NCI-H526 (cell line): ENCODE results near the gene DIPK1B.

Experiments used
- DNase-seq, 2 experiments: peaks; one replicate each; lab custom pipeline; 2025; lab: John Stamatoyannopoulos, UW

The DIPK1B gene

DNA sequence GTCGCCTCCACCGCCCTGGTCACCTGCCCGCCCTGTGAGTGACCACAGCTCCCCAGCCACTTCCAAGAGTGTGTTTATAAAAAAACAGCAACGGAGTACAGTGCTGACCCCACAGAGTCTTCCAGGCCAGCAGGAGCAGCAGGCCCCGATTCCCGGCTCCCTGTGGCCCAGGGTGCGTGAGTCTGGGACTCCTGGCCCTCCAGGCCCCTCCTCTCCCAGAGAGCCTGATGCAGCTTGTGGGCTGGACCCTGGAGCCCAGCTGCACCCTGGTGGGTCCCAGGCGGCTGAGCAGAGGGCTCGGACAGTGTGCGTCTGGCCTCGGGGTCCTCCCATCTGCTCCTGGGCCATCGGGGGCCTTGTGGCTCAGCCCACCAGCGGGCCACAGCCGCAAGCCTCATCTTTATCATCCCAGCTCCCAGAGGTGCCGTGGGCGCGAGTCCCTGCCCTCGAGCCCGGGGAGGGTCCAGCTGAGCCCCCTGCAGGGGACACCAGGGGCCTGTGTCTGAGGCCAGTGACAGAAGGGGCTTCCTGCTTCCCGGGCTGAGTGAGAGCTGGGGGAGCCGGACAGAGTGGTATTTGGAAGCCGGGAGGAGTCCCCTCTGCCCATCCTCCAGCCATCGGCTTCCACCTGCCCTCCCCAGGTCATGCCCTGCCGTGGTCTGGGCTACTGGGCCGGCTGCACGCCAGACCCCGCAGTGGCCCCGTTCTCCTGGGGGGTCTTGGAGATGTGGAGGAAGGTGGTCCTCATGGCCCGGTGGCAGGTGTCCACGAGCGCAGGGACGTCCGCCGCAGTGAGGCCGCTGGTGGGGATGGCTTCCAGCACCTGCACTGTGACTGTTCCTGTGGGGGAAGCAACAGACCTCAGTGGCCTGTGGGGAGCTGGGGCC is 39.0 kb upstream of the DIPK1B start:
- no peak for DNase-seq

DNA sequence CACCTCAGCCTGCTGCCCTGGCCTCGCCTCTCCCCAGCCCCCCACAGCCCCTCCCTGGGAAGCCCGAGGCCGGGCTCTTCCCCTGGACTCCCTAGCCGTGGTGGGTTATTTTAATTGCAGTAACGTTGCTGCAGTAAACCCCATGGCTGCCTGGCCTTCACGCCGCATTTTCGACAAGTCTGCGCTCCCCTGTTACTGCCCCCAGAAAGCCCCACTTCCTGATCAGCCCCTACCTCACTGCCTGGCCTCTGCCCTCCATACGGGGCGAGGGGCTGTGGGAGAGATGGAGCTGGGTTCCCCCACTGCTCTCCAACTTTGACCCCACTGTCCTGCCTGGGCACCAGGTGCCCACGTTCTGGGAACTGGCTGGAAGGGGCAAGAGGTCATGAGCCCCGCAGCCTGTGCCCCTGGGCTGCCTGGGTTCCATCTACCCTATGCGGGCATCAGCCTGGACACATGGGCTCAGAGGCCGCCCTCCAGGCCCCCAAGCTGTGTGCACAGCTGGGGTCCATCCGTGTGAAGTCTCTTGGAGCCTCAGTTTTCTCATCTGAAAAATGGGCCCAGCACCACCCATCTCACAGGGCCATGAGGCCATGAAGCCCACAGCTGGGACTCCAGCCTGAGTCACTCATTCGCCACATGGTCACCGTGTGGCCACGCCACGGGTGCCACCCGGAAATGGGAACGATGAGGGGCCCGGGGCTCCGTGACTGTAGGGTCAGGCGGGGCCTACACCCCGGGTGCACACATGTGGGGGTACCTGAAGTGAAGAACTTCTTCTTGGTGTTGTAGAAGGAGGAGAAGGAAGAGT is 38.2 kb upstream of the DIPK1B start:
- DNase-seq = no peak

- no peak for DNase-seq
Measured at GRCh38 chr9:136674786-136675349, 37.5 kb upstream of the DIPK1B start.

DNA sequence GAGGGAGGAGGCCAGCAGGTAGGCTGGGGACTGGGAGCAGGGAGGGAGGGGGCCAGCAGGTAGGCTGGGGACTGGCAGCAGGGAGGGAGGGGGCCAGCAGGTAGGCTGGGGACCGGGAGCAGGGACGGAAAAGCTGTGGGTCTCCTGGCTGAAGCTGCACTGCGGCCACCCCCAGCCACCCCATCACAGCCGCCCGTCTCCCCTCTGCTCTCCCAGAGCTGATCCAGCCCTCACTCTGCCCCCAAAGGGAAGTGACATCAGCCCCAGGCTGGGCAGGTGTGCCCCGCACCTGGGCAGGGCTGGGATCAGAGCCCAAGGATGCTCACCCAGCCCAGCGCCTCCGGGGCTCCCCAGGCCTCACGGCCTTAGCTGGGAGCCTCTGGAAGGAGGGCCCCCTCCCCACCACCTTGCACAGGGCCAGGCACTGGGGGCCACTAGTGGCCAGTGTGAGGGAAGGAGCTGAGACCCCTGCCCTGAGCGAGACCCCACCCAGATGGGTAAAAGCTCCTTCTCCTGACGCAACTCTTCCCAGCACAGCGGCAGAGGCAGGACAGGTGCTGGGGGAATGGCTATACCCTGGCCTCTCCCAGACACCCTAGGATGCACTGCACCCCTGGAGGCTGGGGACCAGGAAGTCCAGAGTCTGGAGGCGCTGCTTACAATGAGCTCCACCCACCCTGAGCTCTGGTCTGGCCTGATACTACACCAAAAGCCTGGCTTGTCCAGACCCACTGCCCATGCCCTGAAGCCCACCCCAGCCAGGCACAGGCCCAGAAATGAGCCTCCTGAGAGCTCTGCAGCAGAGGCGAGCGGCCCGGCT is 36.7 kb upstream of the DIPK1B start:
- no peak for DNase-seq

DNA sequence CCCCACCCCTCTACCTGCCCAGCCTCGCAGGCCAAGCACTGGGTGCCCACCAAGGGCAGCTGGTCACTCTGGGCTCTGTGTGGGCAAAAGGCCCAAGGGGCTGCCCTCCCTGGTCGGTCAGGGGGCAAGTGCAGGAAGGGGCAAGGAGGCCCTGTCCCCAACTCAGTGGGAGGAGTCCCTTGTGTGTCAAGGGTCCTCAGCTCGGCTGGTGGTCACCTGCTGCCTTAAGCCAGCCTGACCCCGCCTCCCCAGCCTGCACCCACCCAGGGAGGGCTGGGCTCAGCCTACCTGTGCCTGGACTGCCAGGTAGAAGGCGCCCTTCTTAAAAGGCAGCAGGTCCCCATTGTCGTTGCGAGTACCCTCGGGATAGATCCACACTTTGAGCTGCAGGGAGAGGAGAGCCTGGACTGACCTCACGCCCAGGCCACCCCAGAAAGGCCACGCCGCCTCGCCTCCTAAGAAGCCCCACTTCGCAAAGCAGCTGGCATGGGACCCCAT is 36.0 kb upstream of the DIPK1B start:
- DNase-seq = no peak

DNA sequence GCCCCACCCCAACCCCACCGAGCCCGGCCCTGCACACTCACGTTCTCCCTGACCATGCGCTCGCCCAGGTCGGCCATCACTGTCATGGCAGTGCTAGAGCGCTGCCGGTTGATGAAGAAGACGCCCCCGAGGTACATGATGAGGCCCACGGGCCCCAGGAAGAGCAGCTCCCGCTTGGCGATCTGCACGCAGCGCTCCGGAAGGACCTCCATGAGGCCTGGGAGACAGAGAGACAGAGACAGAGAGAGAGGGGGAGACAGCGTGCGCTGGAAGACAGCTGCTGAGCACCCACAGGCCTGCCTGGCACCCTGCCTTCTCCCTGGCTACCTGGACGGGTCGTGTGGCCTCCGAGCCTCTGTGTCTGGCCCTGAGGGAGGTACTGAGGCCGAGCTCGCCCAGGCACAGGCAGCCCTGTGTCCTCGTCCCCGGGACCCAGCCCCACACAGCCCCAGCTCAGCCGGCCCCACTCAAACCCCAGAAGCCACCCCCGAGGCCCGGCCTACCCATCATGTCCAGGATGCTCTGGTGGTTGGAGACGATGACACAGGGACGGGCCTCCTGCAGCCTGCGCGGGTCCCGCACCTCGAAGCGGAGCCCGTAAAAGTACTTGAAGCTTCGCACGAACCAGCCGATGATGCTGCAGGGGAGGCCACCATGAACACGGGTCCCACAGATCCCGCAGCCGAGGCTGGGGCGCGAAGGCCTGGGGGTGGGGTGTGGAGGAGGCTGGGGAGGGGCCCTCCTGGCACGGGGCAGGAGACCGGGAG is 35.3 kb upstream of the DIPK1B start:
- DNase-seq = no peak

- no peak for DNase-seq
Measured at GRCh38 chr9:136678034-136678433, 34.3 kb upstream of the DIPK1B start.

DNA sequence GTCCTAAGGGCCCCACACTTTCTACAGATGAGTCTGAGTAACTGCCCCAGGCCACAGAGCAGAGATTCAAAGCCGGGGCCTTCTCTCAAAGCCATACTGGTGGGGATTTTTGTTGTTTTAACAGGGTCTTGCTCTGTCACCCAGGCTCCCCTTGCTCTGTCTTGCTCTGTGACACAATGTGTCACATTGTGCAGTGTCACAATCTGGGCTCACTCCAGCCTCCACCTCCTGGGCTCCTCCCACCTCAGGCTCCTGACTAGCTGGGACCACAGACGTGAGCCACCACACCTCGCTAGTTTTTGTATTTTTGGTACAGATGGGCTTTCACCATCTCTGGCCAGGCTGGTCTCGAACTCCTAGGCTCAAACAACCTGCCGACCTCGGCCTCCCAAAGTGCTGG is 33.7 kb upstream of the DIPK1B start:
- DNase-seq = no peak

DNA sequence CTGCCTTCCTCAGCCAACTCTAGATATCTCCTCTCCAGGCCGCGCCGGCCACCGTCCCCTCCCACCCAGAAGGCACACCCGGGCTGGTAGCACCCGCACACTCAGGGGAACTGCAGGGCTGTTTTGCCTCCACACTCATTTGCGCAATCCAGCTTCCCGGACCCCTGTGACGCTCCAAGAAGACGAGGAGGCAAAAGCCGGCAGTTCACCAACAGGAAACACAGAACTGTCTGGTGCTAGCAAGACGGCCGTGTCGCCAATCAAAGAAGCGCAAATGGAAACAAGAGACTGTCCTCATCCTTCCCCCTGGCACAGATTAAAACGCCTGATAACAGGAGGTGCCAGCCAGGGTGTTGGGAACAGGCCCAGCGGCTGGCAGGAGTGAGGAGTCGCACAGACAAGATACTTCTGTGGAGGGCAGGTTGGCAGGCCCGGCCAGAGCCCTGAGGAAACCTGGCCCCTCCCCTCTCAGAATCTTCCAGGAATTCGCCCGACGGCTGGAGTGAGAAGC is 32.9 kb upstream of the DIPK1B start:
- no peak for DNase-seq

GRCh38 chr9:136681029-136681428 is 31.3 kb upstream of the DIPK1B start:
- no peak for DNase-seq

DNA sequence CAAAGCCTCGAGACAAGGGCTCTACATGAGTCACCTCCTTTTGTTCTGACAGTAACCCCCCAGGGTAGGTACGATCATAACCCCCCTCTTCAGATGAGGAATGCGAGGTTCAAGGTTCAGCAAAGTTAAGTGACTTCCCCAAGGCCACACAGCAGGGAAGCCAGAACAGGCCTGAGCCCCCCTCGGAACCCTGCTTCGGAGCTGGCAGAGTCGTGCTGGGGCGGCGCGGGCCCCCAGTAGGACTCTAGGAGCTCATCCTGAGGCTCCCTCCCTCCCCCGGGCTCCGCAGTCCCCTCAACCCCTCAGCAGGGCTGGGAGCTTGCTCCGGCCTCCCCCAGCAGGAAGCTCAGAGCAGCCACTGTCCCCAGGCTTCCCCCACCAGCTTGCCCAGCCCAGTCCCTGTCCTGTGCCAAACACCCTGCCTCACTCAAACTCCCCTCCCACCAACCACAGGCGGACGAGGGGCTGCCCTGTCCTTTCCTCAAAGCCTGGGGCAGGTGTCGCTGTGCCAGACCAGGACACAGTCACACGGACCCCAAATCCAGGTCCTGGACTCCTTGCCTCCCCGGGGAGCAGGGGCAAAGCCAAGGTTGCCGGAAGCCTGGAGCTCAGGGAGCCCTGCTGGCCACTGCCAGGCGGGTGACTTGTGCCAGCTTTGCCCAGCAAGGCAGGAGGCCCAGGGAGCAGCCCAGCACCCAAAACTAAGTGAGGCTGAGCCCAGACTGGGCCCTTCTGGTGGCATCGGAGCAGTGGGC is 30.2 kb upstream of the DIPK1B start:
- DNase-seq = no peak

DNA sequence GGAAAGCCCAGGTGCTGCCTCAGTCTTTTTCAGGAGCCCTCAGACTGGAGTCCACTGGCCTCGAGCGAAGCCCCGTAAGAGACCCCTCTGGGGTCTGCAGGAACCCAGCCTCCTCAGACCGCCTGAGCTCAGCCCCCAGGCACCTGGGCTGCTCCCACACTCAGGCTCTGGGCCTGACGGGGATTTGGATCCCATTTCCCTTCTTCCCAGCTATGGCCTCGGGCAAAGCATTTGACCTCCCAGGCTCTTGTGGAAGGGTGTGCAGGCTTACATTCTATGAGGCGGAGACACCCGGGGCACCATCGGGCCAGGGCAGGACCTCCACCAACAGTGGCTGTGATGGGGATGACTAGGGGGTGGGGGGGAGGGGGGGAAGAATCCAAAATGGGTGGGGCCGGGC is 29.7 kb upstream of the DIPK1B start:
- no peak for DNase-seq

GRCh38 chr9:136683173-136683745 is 29.1 kb upstream of the DIPK1B start:
- DNase-seq = no peak

DNA sequence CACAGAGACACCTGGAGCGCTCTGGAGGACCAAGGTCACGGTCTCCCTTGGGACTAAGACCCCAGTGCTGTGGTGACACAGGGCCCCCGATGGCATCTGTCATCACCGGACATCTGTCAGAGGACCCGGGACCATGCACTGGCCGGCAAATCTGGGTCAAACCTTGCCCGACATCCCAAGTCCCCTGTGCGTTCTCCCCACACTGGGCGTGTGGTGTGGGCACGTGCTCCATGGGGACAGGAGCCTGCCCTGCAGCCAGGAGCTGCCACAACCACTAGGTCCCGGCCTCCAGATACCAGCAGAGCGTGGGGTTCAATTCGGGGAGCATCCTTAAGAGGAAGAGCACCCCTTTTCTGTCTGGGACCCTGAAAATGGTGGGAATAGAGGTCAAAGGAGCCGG is 28.6 kb upstream of the DIPK1B start:
- no peak for DNase-seq

DNA sequence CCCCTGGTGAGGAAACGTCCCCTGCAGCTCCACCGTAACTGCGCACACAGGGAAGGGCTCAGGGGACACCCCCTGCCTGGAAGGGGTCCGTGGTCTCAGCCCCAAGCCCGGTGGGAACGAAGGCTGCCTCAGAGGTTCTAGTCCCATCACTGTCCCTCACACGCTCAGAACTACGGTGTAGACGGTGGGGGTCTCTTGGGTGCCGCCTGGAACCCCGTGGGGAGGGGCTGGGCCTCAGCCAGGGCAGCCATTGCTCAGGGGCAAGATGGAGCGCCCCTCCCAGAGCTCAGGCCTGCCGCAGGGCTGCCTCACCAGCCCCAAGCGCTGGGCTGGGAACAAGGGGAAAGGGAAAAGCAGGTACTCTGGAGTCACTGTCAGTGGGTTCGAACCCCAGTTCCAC is 28.0 kb upstream of the DIPK1B start:
- no peak for DNase-seq

DNA sequence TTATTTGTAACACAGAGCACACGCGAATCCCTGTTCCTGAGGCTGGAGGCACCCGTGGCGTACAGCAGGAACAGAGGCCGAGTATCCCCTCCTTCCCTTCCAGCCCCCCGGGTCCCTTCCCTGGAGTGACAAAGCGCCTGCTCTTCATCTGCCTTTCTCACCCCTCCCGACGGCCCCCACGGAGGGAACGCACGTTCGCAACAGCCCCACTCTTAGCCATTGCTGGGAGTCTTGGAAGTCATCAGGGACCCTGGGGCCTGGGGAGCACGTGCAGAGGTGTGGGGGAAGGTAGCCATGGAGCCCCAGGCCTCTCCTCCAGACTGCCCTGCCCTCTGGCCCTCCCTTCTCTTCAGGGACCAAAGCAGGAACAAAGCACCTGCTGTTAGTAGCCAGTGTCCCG is 27.6 kb upstream of the DIPK1B start:
- DNase-seq = no peak

DNA sequence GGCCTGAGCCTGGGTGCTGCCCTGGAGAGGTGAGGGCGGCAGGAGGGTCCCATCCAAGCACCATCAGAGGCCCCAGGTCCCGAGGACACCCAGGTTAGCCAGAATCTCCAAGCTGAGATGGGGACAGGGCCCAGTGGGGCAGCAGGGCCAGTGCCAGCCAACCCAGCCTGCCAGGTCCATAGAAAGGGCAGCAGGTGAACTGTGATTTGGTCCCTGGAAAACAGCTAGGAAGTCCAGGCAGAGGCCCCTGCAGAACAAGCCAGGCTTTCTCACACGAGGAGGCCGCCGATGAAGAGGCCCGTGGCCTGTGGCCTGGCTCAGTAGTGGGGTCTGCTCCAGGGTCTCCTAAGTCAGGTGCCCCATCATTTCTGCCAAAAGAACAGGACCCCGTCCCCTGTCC is 27.2 kb upstream of the DIPK1B start:
- no peak for DNase-seq

- no peak for DNase-seq
Measured at GRCh38 chr9:136685790-136686533, 26.4 kb upstream of the DIPK1B start.

DNA sequence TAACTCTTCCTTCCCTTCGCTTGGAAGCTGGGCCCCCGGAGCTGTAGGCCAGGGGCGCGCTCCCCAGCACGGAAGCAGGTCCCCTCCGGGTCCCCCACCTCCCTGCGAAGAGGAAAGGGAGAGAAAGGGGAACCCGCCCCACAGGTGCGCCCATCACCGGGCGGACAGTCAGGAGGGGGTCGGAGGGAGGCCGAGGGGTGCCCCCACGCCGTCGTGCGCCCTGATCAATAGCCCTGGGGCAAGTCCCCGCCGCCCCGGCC is 25.9 kb upstream of the DIPK1B start:
- no peak for DNase-seq
